ENCODE results near the gene LY6G6D. TPM values are rescaled to one million over a fixed set of nuclear protein-coding genes. Genes with fewer than 3 reads are reported as not detected.
A peak's percentile ranks its signal among the peaks of the same experiment; 100 is the strongest.

LY6G6D gene
- total RNA-seq, 1 donor from 2014 or later: 1.5 TPM

GRCh38 chr6:31683591-31683990 lies 31.6 kb upstream of the LY6G6D start:
- Mint-ChIP-seq H3K4me1 (ENCODE audit: unreplicated experiment) (peaks cover 20% of the 10 kb centered on the region), H3K9me3 (no peaks in the 10 kb centered on the region), H3K27me3 (no peaks in the 10 kb centered on the region), H3K36me3 (peaks cover 5% of the 10 kb centered on the region), H3K27ac (peak overlapping the region; percentile 95), H3K4me3 (peak overlapping the region; percentile 87)
- DNase-seq (ENCODE audit: extremely low spot score, unreplicated experiment): no peak
- no peak for TF ChIP-seq CTCF (conservative IDR thresholded peaks at IDR 0.05)

GRCh38 chr6:31686483-31686882 lies 28.7 kb upstream of the LY6G6D start:
- H3K4me3 Mint-ChIP-seq: no peak overlapping the region
- no peak for TF ChIP-seq CTCF (conservative IDR thresholded peaks at IDR 0.05)
- H3K9me3 Mint-ChIP-seq: no peaks in the 10 kb centered on the region
- H3K27ac Mint-ChIP-seq: peak overlapping the region; percentile 10
- H3K27me3 Mint-ChIP-seq: no peaks in the 10 kb centered on the region
- peaks cover 10% of the 10 kb centered on the region for H3K4me1 Mint-ChIP-seq (ENCODE audit: unreplicated experiment)
- peaks cover 13% of the 10 kb centered on the region for H3K36me3 Mint-ChIP-seq
- no peak for DNase-seq (ENCODE audit: extremely low spot score, unreplicated experiment)

GRCh38 chr6:31687321-31687720 lies 27.8 kb upstream of the LY6G6D start:
- no peak for TF ChIP-seq CTCF (conservative IDR thresholded peaks at IDR 0.05)
- Mint-ChIP-seq H3K4me3 (no peak overlapping the region), H3K9me3 (no peaks in the 10 kb centered on the region), H3K27me3 (no peaks in the 10 kb centered on the region), H3K4me1 (ENCODE audit: unreplicated experiment) (peaks cover 7% of the 10 kb centered on the region), H3K36me3 (peaks cover 13% of the 10 kb centered on the region), H3K27ac (no peak overlapping the region)
- no peak for DNase-seq (ENCODE audit: extremely low spot score, unreplicated experiment)

GRCh38 chr6:31687860-31688693 lies 27.1 kb upstream of the LY6G6D start:
- H3K27me3 Mint-ChIP-seq: no peaks in the 10 kb centered on the region
- no peak for DNase-seq (ENCODE audit: extremely low spot score, unreplicated experiment)
- no peak overlapping the region for H3K27ac Mint-ChIP-seq
- peaks cover 13% of the 10 kb centered on the region for H3K36me3 Mint-ChIP-seq
- H3K4me1 Mint-ChIP-seq (ENCODE audit: unreplicated experiment): peaks cover 6% of the 10 kb centered on the region
- H3K4me3 Mint-ChIP-seq: no peak overlapping the region
- TF ChIP-seq CTCF (conservative IDR thresholded peaks at IDR 0.05): no peak
- H3K9me3 Mint-ChIP-seq: no peaks in the 10 kb centered on the region

GRCh38 chr6:31689249-31690110 lies 25.7 kb upstream of the LY6G6D start:
- Mint-ChIP-seq H3K27ac (peak overlapping the region; percentile 90), H3K36me3 (peaks cover 13% of the 10 kb centered on the region), H3K4me3 (no peak overlapping the region), H3K27me3 (no peaks in the 10 kb centered on the region), H3K4me1 (ENCODE audit: unreplicated experiment) (no peaks in the 10 kb centered on the region), H3K9me3 (no peaks in the 10 kb centered on the region)
- TF ChIP-seq CTCF (conservative IDR thresholded peaks at IDR 0.05): peak; percentile 57
- no peak for DNase-seq (ENCODE audit: extremely low spot score, unreplicated experiment)

Data from type B pancreatic cell (in vitro differentiated cells).